HuH-7 (cell line): ENCODE results near the gene CNOT1.
"Not testable (repeated sequence)": the region's sequence is repeated elsewhere in the genome, so short reads cannot be mapped to it uniquely, and the experiment has no call there.

Source experiments
- DNase-seq: peaks from one replicate; pipeline ENCODE4 v3.0.0; 2011; ENCODE audit warnings: low spot score

Gene CNOT1

DNA sequence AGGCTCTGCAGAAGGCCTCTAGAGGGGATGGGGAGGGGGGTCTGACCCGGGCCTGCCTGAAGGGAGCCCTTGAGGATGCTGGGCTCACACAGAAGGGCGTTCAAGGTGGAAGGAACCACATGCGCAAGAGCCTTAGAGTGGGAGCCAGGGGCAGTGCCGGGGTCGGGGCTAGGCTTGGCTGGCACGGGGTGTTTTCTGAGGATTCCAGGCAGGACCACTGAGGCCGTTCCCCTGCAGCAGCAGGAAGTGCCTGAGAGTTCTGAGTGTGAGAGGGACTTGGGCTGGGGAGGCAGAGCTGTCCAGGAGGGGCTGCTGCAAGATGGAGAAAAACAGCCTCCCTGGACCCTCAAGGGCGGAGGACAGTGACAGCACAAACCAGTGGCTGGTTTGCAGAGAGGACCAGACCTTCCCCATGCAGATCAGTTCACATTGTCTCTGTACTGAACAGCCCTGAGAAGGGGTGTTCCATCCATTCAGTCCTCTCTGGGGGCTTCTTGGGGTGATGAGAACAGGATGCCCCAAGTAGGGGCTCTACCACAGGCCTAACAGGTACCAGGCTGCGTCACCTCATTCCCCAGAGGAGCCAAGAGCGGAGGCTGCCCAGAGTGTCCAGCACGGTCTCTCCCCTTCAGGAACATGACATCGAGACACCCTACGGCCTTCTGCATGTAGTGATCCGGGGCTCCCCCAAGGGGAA is 126.3 kb downstream of the CNOT1 start:
- DNase-seq, result no peak

DNA sequence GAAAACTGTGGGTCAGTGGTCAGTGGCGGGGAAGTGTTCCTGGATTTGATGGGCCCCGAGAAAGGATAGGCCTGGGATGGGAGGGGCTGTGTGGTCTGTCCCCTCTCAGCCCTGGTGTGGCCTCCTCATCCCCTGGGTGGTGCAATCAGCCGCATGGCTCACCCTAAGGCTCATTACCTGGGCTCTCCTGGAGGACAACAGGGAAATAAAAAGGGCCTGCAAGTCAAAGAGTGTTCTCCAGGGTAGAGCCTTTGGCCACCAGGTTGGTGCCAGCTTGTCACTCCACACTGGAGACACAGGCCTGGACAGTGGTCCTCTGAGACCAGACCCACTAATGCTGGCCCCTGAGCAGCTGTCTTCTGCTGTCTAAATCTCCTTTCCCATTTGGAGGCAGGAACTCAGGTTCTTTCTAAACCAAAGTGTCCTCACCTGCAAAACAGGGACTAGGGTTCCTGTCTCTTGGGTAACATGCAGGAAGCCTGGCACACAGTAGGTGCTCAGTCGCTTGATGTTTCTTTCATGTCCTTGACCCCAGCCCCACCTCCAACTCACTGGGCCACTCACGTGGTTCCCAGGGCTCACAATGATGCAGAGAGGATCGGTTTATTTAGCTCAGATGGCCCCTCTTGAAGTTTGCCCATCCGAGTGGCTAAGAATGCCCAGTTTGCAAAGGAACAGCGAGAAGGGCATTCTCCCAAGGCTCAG is 127.3 kb downstream of the CNOT1 start:
- no peak for DNase-seq

DNA sequence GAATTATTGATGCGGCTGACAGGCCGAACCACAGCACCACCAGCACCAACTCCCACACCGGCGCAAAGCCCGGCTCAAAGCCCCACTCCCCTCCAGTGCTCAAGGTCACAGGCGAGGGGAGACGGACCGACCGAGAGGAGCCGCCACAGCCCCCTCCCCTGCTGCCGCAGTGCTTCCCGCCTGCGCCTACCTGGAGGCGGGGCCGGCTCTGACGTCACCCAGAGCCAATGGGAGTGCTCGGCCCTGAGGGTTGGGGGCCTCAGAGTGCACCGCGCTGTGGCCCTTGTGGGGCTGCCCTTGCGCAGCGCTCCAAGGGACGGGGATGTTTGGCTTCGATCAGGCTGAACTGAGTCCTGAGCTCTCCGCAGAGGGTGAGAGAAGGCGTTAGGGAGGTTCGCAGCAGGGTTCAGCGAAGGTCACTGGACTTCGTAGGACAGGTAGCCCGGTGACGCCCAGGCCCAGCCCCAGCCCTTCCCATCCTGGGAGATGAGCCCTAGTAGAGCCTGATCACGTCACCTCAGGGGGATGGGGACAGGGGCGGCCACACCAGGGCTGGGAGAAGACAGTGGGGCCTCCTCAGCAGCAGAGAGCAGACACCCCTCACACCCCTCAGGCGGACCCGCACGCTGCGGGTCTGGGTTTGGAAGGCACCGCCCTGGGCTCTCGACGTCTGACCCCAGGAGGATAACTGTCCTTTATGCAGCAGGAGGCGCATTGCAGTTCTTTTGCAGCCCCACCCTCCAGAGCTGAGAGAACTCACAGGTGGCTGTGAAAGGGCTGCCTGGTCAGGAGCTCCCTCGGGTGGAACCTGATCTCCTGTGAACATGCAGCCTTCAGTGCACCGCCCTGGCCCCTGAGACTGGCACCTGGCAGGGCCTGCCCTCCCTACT is 128.1 kb downstream of the CNOT1 start:
- DNase-seq, result peak; percentile 57

DNA sequence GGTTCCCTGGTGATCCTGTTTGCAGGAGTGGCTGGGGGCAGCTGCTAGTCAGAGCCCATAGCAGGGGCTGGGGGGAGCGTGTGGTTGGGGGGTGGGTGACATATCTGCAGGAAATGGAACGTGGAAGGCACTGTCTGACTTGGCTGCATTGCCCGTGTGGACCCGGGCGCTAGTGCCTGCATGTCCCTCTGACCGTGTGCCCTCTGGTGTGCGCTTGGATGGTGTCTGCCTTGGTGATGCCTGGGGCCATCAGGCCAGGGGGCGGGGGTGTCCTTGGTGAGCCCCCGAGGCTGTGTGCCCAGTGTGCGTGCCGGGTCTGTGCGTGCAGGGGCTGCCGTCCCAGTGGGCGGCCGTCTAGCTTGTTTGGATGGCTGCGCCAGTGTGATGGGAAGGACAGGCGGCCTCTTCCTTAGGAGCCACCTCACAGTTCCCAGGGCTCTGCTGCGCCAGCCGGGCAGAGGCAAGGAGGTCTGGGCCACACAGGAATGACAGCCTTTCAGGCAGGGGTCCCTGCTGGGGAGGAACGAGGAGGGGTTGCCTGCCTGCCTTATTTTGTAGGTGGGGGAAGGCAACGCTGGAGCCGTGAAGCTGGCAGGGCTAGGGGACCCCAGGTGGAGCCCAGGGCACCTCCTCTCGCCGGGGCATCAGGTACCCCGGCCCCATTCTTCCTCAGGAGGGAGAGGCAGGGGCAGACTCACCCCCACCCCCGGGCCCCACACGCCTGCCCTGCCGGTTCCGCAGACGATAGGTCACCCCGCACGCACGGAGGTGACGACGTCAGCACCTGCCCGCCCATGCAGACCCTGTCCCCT is 129.0 kb downstream of the CNOT1 start:
- no peak for DNase-seq

DNA sequence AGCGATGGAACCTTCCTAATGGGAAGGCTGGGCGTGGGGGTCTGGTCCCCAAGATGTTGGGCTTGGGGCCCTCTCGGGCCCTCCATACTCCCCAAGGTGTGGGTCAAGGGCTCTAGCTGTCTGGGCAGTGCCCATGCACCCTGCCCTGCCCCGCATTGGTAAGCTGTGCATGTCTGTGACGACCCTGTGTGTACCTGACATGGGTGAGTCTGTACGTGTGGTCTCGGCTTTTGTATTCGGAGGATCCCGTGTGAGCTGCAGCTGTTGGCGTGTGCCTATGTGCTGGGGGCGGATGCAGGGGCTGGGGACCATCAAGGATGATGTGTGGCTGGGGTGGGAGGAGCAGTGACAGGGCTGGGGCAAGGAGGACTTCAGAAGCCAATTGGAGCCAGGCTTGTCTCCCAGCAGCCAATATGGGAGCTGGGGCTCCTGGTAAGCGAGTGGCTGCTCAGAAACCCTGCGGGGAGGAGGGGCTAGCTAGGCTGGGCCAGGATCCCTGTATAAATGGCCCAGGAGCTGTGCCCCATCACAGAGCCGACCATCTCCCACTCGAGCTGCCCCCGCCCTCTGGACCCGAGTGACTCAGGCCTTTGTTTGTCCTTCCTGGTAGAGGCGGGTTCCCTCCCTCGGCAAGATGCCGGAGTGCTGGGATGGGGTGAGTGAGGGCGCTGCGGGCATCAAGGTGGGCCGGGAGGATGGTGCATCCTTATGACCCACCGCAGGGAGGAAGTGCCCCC is 129.8 kb downstream of the CNOT1 start, which contains the start of gene NDRG4:
Gene NDRG4, plus strand, starts transcription at position 529 of the 737 bp plus-strand sequence. Its CDS starts 106 bp downstream, at position 635.
- peak; percentile 62 for DNase-seq

DNA sequence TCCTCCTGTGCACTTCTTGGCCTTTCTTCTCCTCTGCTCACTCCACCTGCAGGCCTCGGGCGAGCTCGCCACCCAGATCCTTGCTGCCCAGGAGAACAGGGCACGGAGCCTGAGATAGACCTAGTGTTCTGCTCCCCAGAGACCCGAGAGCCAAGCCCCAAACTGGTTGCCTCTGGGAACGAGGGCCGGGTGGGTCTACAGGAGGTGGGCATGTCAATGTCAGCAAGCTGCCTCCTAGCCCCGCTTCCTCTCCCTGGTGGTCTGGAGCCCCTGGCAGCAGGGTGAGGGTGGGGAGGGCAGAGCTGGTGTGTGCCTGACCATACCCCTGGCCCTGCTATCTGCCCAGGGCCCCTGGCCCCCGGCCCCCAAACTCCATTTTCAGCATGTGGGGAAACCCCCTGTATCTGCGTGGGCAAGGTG is 130.5 kb downstream of the CNOT1 start:
- no peak for DNase-seq

DNA sequence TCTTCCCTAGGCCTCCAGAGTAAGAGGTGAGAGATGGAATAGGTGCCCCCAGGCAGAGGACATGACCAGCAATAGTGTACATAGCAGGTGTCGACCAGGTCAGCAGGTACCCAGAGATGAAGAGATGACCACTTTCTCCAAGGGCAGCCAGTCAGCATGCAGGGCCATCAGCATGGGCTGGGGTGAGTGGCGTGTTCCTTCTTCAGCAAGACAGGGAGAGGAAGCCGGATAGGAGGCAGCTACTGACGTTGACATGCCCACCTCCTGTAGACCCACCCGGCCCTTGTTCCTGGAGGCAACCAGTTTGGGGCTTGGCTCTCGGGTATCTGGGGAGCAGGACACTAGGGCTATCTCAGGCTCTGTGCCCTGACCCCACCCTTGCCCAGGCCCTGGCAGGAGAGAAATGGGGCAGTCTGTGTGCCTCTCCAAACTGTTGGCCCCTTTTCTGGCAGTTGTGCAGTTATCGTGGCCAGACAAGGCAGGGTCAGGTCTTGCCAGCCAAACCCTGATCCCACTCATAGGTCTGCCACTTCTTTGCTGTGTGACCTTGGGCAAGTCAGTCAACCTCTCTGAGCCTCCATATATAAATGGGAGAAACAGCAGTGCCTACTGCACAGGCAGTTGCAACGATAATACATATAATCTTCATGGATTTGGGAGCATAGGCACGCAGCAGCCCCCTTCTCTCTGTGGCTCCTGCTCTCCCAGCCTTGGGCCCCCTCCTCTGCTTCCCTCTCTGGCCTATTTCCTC is 131.1 kb downstream of the CNOT1 start:
- DNase-seq, result no peak

DNA sequence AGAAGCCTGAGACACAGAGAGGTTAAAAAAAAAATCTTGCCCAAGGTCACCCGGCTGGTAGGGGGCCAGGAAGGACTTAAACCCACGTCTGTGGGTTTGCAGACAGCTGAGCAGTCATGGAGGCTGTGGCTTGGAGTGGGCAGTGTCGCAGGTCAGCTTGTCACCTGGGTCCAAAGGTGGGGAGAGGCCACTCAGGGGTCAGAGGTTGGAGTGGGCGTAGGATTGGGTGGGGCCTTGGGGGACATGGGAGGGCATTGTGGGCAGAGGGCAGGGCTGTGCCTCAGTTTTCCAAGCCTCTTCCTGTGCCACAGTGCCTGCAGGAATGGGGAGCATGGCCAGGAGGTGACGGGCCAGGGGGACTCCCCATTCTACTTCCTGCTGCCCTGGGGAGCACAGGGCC is 131.7 kb downstream of the CNOT1 start:
- DNase-seq, result no peak

DNA sequence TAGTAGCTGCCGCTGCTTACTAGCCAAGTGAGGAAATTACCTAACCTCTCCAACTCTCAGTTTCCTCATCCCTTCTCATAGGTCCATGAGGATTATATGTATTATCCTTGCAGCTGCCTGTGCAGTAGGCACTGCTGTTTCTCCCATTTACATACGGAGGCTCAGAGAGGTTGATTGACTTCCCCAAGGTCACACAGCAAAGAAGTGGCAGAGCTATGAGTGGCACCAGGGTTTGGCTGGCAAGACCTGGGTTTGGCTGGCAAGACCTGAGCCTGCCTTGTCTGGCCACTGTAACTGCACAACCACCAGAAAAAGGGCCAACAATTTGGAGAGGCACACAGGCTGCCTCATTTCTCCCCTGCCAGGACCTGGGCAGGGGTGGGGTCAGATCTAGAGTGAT is 132.2 kb downstream of the CNOT1 start:
- no peak for DNase-seq

DNA sequence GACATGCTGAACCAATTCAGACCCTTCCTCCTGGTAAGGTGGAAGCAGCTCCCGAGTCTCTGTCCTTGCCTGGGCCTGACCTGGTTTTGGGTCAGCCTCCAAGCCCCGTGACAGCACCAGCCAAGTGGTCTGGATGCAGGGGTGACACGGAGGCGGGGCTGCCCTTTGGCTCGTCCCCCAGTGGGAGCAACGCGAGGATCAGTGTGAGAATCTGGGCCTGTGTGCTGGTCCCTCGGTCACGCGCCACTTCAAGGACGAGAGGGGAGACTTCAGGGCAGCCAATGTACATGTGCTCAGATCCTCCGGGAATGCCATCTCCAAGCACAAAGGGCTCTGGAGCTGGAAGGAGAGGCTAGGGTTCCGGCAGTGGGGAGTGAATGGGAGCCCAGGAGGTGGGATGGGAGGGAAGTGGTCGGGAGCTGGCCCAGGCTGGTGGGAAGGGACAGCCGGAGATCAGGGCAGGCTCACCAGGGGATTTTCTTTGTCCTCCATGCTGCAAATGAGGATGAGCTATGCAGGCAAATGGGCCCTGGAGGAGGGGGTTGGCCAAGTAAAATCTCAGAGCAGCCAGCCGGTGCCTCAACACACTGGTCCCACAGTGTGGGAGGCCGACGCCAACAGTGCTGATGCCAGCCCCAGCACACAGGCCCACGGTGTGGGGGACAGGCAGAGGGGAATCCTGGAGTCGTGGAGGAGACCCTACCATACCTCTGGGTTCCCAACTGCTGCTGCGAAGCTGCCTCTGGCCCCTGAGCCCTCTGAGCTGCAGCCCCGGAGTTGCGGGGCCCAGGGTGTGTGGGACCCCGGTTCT is 133.9 kb downstream of the CNOT1 start:
- DNase-seq, result no peak

DNA sequence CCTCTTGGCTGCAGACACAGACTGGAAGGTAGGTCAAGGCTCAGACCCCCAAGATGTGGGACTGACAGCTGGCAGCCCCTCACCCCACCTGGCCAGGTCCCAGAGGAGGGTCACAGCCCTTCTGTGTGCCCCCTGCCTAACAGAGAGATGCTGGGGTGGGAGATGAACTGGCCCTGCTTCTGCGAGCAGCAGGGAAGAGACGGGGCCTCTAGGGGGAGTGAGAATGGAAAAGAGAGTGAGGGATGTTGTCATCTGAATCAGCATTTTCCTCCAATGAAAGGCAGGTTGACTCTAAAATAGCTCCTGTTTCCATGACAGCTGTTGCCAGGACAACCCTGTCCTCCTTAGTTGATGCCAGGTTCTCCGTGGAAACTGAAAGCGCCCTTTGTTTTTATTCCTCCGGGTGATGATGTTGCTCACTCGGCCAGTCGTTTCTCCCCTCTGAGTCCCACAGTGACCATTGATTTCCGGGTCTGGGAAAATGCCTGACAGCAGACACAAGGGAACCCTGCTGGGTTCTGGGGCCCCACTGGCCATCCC is 134.6 kb downstream of the CNOT1 start:
- DNase-seq, result peak; percentile 81

DNA sequence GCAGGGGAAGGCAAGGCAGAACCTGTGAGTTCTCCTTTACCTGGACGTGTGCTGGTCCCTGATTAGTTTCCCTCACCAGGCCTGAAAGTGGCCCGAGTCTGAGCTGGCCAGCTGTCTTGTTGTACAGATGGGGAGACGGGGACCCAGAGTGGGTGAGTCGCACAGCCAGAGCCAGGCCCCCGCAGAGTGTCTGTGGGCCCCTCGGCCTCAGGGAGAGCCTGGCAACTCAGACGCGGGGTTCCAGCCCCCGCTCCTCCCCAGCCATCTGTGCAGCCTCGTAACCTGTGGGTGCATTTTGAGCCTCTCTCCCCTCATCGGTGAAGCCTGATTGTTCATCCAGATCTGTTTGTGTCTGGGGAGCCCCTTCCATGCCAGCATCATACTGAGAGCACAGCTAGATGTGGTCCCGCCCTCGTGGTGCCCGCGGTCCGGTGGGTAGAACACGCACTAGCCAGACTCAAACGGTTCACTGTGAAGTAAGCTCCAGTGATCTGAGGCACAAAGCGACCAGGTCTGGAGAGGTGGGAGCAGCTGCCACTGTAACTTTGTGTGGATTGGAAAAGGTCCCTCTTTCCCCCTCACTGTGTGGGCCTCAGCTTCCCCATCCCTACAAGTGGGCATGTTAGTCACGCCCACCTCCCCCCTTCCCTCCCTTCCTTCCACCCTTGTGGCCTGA is 135.7 kb downstream of the CNOT1 start:
- no peak for DNase-seq

DNA sequence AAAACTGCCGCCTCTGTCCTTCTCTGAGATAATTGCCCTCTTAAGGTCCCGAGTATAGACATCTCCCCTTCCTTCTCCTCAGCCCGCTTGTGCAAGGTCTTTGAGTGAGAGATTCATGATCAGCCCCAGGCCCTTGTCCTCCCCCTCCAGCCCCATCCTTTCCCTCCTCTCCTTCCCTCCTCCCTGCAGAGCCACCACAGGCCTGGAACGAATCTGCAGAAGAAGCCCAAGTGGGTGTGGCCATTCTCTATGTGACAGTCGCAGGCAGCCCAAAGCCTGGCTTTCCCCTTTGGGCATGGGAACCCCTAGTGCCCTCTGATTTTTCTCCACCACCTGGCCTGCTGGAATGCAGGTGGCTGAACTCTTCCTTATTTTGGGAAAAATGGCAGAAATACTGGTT is 136.9 kb downstream of the CNOT1 start:
- DNase-seq, result no peak

DNA sequence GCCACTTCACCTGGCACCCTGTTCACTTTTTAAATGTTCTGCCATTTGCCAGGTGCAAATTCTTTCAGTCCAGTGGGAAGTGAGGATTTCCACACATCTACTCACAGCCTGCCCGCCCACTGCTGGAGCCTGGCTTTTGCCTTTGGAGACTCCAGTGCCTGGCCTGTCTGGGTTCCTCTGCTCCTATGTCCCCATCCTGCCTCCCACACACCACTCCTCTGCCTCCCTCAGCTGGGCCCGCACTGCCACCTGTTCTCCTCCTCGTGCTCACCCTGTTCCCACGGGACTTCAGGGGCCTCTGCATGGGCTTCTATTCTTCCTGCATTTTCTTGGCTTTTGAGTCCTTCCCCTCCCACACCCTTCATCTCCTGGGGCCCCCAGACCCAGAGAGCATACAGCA is 137.6 kb downstream of the CNOT1 start:
- no peak for DNase-seq

DNA sequence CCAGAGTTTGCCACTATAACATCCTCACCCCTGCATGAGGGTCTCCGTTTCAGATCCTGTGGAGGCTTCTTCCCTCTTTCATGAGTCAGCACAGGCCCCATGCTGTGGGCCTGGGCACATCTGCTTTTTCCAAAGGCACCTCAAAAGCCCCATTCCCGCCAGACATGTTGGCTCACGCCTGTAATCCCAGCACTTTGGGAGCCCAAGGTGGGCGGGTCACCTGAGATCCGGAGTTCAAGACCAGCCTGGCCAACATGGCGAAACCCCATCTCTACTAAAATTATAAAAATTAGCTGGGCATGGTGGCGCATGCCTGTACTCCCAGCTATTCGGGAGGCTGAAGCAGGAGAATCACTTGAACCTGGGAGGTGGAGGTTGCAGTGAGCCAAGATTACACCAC is 139.1 kb downstream of the CNOT1 start:
- not testable (repeated sequence) for DNase-seq

DNA sequence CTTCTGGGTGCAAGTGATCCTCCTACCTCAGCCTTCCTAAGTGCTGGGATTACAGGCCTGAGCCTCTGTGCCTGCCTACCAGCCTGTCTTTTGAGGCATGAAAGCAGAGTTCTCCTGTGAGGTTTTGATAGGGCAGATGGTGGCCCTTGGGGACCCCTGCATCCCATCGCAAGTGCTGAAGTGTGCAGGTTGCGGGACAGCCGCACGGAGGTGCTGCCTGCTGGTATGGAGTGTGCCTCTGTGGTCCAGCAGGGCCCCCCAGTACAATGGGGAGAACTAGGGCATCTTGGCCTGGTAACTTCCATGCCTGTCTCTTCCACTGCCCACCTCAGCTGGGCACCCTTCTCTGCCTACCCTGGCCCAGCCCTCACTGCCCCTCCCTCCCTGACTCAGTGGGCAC is 139.6 kb downstream of the CNOT1 start:
- no peak for DNase-seq

DNA sequence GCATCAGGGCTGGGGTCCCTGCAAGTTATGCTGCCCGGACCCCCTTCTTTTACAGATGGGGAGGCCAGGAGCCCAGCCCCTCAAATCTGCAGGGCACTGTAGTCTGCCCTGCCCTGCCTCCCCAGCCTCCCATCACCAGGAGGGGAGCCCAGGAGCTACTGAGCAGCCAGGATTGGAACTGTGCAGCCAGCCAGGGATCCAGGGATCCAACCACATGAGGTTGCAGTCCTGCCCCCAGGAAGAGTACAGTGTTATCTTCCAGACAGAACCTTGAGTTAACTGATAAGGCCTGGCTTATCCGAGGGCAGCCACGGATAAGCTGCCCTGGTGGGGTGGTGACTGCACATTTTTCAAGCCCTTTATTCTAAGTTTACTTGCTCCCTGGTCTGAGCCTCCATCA is 141.1 kb downstream of the CNOT1 start:
- DNase-seq, result no peak

DNA sequence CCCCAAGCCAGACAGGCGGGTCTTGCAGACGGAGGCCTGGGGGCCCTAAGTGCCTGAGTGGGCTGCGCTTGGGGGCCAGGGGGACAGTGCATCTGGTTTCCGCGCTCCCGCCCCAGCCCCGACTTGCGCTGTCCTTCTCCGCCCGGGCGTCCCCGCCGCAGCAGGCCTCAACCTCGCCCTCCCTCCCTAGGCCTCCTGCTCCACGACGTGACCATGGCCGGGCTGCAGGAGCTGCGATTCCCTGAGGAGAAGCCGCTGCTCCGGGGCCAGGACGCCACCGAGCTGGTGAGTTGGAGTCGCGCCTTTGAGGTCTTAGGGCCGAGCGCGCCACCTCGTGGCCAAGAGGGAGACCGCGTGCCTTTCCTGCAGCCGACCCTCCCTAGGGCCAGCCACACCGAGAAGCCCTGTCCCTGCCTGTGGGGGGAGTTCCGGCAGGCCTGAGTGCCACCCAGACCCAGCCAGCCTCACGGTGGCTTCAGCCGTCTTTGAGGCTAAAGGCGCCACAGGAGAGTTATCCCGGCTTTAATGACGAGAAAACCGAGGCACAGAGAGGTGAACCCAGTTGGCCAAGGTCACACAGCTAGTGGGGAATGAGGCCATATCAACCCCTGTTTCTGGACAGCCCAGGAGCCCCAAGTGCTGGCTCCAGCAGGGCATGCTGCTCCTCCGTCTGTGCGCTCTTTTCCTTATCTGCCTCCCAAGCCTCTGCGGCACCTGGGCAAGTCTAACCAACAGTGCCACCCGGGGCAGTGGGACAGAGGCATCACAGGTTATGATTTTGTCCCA is 141.9 kb downstream of the CNOT1 start:
- peak; percentile 77 for DNase-seq
